ENCODE results near the gene EFHD2.
"Not testable (repeated sequence)": the region's sequence is repeated elsewhere in the genome, so short reads cannot be mapped to it uniquely, and the experiment has no call there.

Gene EFHD2

GRCh38 chr1:15463064-15463800 lies 53.5 kb downstream of the EFHD2 start:
- H3K9me3 ChIP-seq (ENCODE audit: control insufficient read depth, insufficient read depth, low read depth, low read length); POLR2A ChIA-PET; H3K27ac ChIP-seq (ENCODE audit: extremely low read depth, low read depth, low read length); CTCF ChIA-PET; H3K36me3 ChIP-seq (ENCODE audit: control insufficient read depth in 2 of 2, insufficient read depth in 1 of 2, low read length in 2 of 2); H3K4me3 ChIP-seq (ENCODE audit: low read depth, low read length): not testable (repeated sequence)
- TF ChIP-seq KLF17 (tag by site-specific recombination; IDR thresholded peaks at IDR 0.05): peak; percentile 63; the same call in 1 of the 2 replicates
- 0 out of 2 replicates have a peak, but pooled peaks have one; percentile 2 for TF ChIP-seq ZNF600 (tag by site-specific recombination; IDR thresholded peaks at IDR 0.05)
- peaks cover 12% of the 10 kb centered on the region for H3K4me1 ChIP-seq (ENCODE audit: control insufficient read depth, insufficient read depth, low read length)

GRCh38 chr1:15463926-15464322 lies 54.2 kb downstream of the EFHD2 start:
- H3K9me3 ChIP-seq (ENCODE audit: control insufficient read depth, insufficient read depth, low read depth, low read length); POLR2A ChIA-PET; H3K4me3 ChIP-seq (ENCODE audit: low read depth, low read length); CTCF ChIA-PET; H3K36me3 ChIP-seq (ENCODE audit: control insufficient read depth in 2 of 2, insufficient read depth in 1 of 2, low read length in 2 of 2); H3K27ac ChIP-seq (ENCODE audit: extremely low read depth, low read depth, low read length): not testable (repeated sequence)
- H3K4me1 ChIP-seq (ENCODE audit: control insufficient read depth, insufficient read depth, low read length): peaks cover 12% of the 10 kb centered on the region

GRCh38 chr1:15465674-15466073 lies 56.0 kb downstream of the EFHD2 start:
- ChIA-PET POLR2A (no interaction called here), CTCF (interaction anchor here (0.6 to 1.3 kb wide), 2 partner anchors 18 to 35 kb away, joined by 3 to 4 read pairs; no protein-coding TSS in a partner anchor)
- H3K36me3 ChIP-seq (ENCODE audit: control insufficient read depth in 2 of 2, insufficient read depth in 1 of 2, low read length in 2 of 2): no peaks in the 10 kb centered on the region
- no peaks in the 10 kb centered on the region for H3K9me3 ChIP-seq (ENCODE audit: control insufficient read depth, insufficient read depth, low read depth, low read length)
- TF ChIP-seq KLF9 (tag by site-specific recombination; IDR thresholded peaks at IDR 0.05; ENCODE audit: low read depth) (no peak), ELK4 (IDR thresholded peaks at IDR 0.05; ENCODE audit: borderline replicate concordance, low read depth, low read length) (no peak), KLF7 (tag by site-specific recombination; IDR thresholded peaks at IDR 0.05; ENCODE audit: borderline replicate concordance) (no peak)
- H3K4me3 ChIP-seq (ENCODE audit: low read depth, low read length): no peak overlapping the region
- H3K27ac ChIP-seq (ENCODE audit: extremely low read depth, low read depth, low read length): no peak overlapping the region
- H3K4me1 ChIP-seq (ENCODE audit: control insufficient read depth, insufficient read depth, low read length): peaks cover 3% of the 10 kb centered on the region; the same call in 1 of the 2 replicates

GRCh38 chr1:15466955-15467625 lies 57.4 kb downstream of the EFHD2 start:
- H3K4me1 ChIP-seq (ENCODE audit: control insufficient read depth, insufficient read depth, low read length); H3K27ac ChIP-seq (ENCODE audit: extremely low read depth, low read depth, low read length); POLR2A ChIA-PET; H3K36me3 ChIP-seq (ENCODE audit: control insufficient read depth in 2 of 2, insufficient read depth in 1 of 2, low read length in 2 of 2); H3K9me3 ChIP-seq (ENCODE audit: control insufficient read depth, insufficient read depth, low read depth, low read length); H3K4me3 ChIP-seq (ENCODE audit: low read depth, low read length): not testable (repeated sequence)
- CTCF ChIA-PET: interaction anchor here (1.1 kb wide), 1 partner anchor 35 kb away, joined by 4 read pairs; no protein-coding TSS in a partner anchor

GRCh38 chr1:15468145-15468544 lies 58.5 kb downstream of the EFHD2 start:
- Histone ChIP-seq H3K36me3 (ENCODE audit: control insufficient read depth in 2 of 2, insufficient read depth in 1 of 2, low read length in 2 of 2) (no peaks in the 10 kb centered on the region), H3K4me1 (ENCODE audit: control insufficient read depth, insufficient read depth, low read length) (peaks cover 3% of the 10 kb centered on the region; the same call in 1 of the 2 replicates), H3K4me3 (ENCODE audit: low read depth, low read length) (no peak overlapping the region), H3K9me3 (ENCODE audit: control insufficient read depth, insufficient read depth, low read depth, low read length) (no peaks in the 10 kb centered on the region), H3K27ac (ENCODE audit: extremely low read depth, low read depth, low read length) (no peak overlapping the region)
- ChIA-PET POLR2A (no interaction called here), CTCF (no interaction called here)
- TF ChIP-seq ZNF292 (tag by site-specific recombination; IDR thresholded peaks at IDR 0.05; ENCODE audit: borderline replicate concordance, low read depth): no peak
- no peak for TF ChIP-seq ZNF571 (tag by site-specific recombination; IDR thresholded peaks at IDR 0.05)
- no peak for TF ChIP-seq OVOL3 (tag by site-specific recombination; IDR thresholded peaks at IDR 0.05)
- TF ChIP-seq ZNF501 (tag by site-specific recombination; IDR thresholded peaks at IDR 0.05): no peak
- TF ChIP-seq ZNF16 (tag by site-specific recombination; IDR thresholded peaks at IDR 0.05; ENCODE audit: low read depth): no peak
- no peak for TF ChIP-seq ZNF704 (tag by site-specific recombination; IDR thresholded peaks at IDR 0.05)
- TF ChIP-seq ZNF404 (tag by site-specific recombination; IDR thresholded peaks at IDR 0.05): no peak
- TF ChIP-seq ZNF701 (tag by site-specific recombination; IDR thresholded peaks at IDR 0.05): no peak
- TF ChIP-seq HOXA7 (CRISPR knock-in tag; IDR thresholded peaks at IDR 0.05; ENCODE audit: borderline replicate concordance): no peak
- TF ChIP-seq ZSCAN4 (tag by site-specific recombination; IDR thresholded peaks at IDR 0.05): no peak
- TF ChIP-seq ZBTB8A (tag by site-specific recombination; IDR thresholded peaks at IDR 0.05): no peak

Data from HEK293 (cell line).